SH-SY5Y (cell line): ENCODE results near the gene CFAP92.

ENCODE experiments used
- GATA2 ChIP-seq: IDR thresholded peaks from 2 replicates; pipeline ENCODE4 v1.6.1; 2011; ENCODE audit warnings: mild to moderate bottlenecking, low read depth, low read length
- GATA3 ChIP-seq: IDR thresholded peaks from 2 replicates; pipeline ENCODE4 v1.6.1; 2011; ENCODE audit warnings: low read depth, mild to moderate bottlenecking, low read length, moderate library complexity

CFAP92 gene

GRCh38 chr3:129018271-129018670 lies 24.4 kb upstream of the CFAP92 start:
- TF ChIP-seq GATA3 (no peak), GATA2 (no peak)

GRCh38 chr3:129017484-129017899 lies 23.6 kb upstream of the CFAP92 start:
- TF ChIP-seq GATA3 (no peak), GATA2 (no peak)

- TF ChIP-seq GATA3: no peak
- TF ChIP-seq GATA2: no peak
Observed at GRCh38 chr3:129016720-129017483, 23.0 kb upstream of the CFAP92 start.

GRCh38 chr3:129016356-129016719 lies 22.5 kb upstream of the CFAP92 start:
- TF ChIP-seq GATA3 (no peak), GATA2 (no peak)

GRCh38 chr3:129015388-129016105 lies 21.7 kb upstream of the CFAP92 start:
- TF ChIP-seq GATA2 (no peak), GATA3 (no peak)

- TF ChIP-seq GATA3: no peak
- no peak for TF ChIP-seq GATA2
Observed at GRCh38 chr3:129014793-129015345, 21.0 kb upstream of the CFAP92 start.

- TF ChIP-seq GATA2 (no peak), GATA3 (no peak)
Observed at GRCh38 chr3:129014148-129014547, 20.3 kb upstream of the CFAP92 start.

GRCh38 chr3:129013491-129013891 lies 19.6 kb upstream of the CFAP92 start:
- TF ChIP-seq GATA2: no peak
- no peak for TF ChIP-seq GATA3

- TF ChIP-seq GATA2 (no peak), GATA3 (no peak)
Observed at GRCh38 chr3:129010310-129010956, 16.6 kb upstream of the CFAP92 start.

GRCh38 chr3:129009266-129009665 lies 15.4 kb upstream of the CFAP92 start:
- TF ChIP-seq GATA3: no peak
- TF ChIP-seq GATA2: no peak

GRCh38 chr3:129007792-129008191 lies 13.9 kb upstream of the CFAP92 start:
- TF ChIP-seq GATA2 (no peak), GATA3 (no peak)

GRCh38 chr3:129006864-129007263 lies 13.0 kb upstream of the CFAP92 start:
- no peak for TF ChIP-seq GATA3
- no peak for TF ChIP-seq GATA2

GRCh38 chr3:129005526-129006303 lies 11.8 kb upstream of the CFAP92 start:
- no peak for TF ChIP-seq GATA3
- no peak for TF ChIP-seq GATA2
